ENCODE results near the gene TBC1D14. TPM values are rescaled to one million over a fixed set of nuclear protein-coding genes. Genes with fewer than 3 reads are reported as not detected.

The TBC1D14 gene
- total and polyA plus RNA-seq, 9 of the 15 experiments (the other 6 are each of a cell fraction or from before 2014, with no cell fraction given), result 2.1 to 59.6 (median 44.8) TPM

- peak; percentile 42; the same call in 1 of the 2 replicates for TF ChIP-seq REST (IDR thresholded peaks at IDR 0.05; ENCODE audit: borderline replicate concordance)
- no peak for TF ChIP-seq REST (CRISPR knock-in tag; IDR thresholded peaks at IDR 0.05; ENCODE audit: low read depth)
- TF ChIP-seq EP300 (IDR thresholded peaks at IDR 0.05; ENCODE audit: low read length), result peak; percentile 74
- TF ChIP-seq NCOA6 (IDR thresholded peaks at IDR 0.05), result no peak
- no peak for TF ChIP-seq ZFX (CRISPR knock-in tag; IDR thresholded peaks at IDR 0.05)
- TF ChIP-seq ZNF384 (IDR thresholded peaks at IDR 0.05; ENCODE audit: low read depth, low read length), result no peak
- no peak for TF ChIP-seq DDX20 (tag; IDR thresholded peaks at IDR 0.05; ENCODE audit: low read depth)
- TF ChIP-seq HMGXB4 (CRISPR knock-in tag; IDR thresholded peaks at IDR 0.05), result no peak
- TF ChIP-seq SP2 (IDR thresholded peaks at IDR 0.05; ENCODE audit: extremely low read depth, low read depth, low read length, poor library complexity, severe bottlenecking), result no peak
- TF ChIP-seq SAFB2 (IDR thresholded peaks at IDR 0.05; ENCODE audit: borderline replicate concordance, low read depth, low read length, severe bottlenecking), result no peak
- no peak for TF ChIP-seq SMAD1 (IDR thresholded peaks at IDR 0.05; ENCODE audit: low read depth, low read length, partially characterized antibody)
- 0 out of 2 replicates have a peak, but pooled peaks have one; percentile 45 for TF ChIP-seq ZNF644 (tag; IDR thresholded peaks at IDR 0.05; ENCODE audit: low read depth)
- no peak for TF ChIP-seq ZNF57 (CRISPR knock-in tag; IDR thresholded peaks at IDR 0.05)
- no peak for TF ChIP-seq ZNF124 (CRISPR knock-in tag; IDR thresholded peaks at IDR 0.05)
- TF ChIP-seq FOXK1 (CRISPR knock-in tag; IDR thresholded peaks at IDR 0.05; ENCODE audit: borderline replicate concordance), result no peak
- peak; percentile 66; the same call in 1 of the 2 replicates for TF ChIP-seq SOX6 (IDR thresholded peaks at IDR 0.05)
- peak; percentile 50; the same call in 1 of the 2 replicates for TF ChIP-seq CBFA2T3 (IDR thresholded peaks at IDR 0.05)
- no peak for TF ChIP-seq U2AF2 (optimal IDR thresholded peaks at IDR 0.05; ENCODE audit: low read depth, low read length)
- no peak for TF ChIP-seq ZBTB7A (IDR thresholded peaks at IDR 0.05; ENCODE audit: borderline replicate concordance, control insufficient read depth, low read depth, low read length)
- no peak for TF ChIP-seq PHTF2 (CRISPR knock-in tag; IDR thresholded peaks at IDR 0.05)
Observed at GRCh38 chr4:6942238-6942800, 32.7 kb downstream of the TBC1D14 start (continued).

Data from K562 (cell line).